Esophagus squamous epithelium (tissue), 5 donors: Measurements from ENCODE around the gene GPR176. TPM values are rescaled to one million over a fixed set of nuclear protein-coding genes. Genes with fewer than 3 reads are reported as not detected.

Experiments used
- DNase-seq: peaks from one replicate; lab custom pipeline; 2025; lab: John Stamatoyannopoulos, UW
- H3K27ac ChIP-seq, 4 donors: fragments of 200-600 bp; sonication (generic); one replicate each; pipeline ENCODE4 v1.5.1; 2016 to 2019; ENCODE audit warnings: mild to moderate bottlenecking in 1 of 4
- H3K27me3 ChIP-seq, 4 donors: fragments of 200-600 bp; sonication (generic); 1 replicate in 3 of 4; 2 replicates in 1 of 4; pipeline versions ENCODE4 v1.5.1 to v1.6.0; 2017 to 2021; ENCODE audit warnings: antibody characterized with exemption in 1 of 4
- H3K36me3 ChIP-seq, 3 donors: fragments of 200-600 bp; sonication (generic); one replicate each; pipeline ENCODE4 v1.5.1; 2016 to 2019
- H3K4me1 ChIP-seq, 3 donors: fragments of 200-600 bp; sonication (generic); one replicate each; pipeline ENCODE4 v1.5.1; 2017 to 2019
- H3K4me3 ChIP-seq, 4 donors: fragments of 200-600 bp; sonication (generic); 1 replicate in 3 of 4; 2 replicates in 1 of 4; pipeline ENCODE4 v1.5.1; 2016 to 2019; ENCODE audit warnings: mild to moderate bottlenecking in 2 of 4, moderate library complexity in 1 of 4
- H3K9me3 ChIP-seq, 3 donors: fragments of 200-600 bp; sonication (generic); one replicate each; pipeline ENCODE4 v1.5.1; 2016 to 2019
- CTCF ChIP-seq, 6 experiments: fragments of 450-650 bp in 4 of 6; fragments of 200-600 bp in 2 of 6; sonication (generic) in 2 of 6; IDR thresholded peaks; one replicate each; pipeline ENCODE4 v1.5.1; 2016 to 2019; ENCODE audit warnings: antibody characterized with exemption in 6 of 6, mild to moderate bottlenecking in 4 of 6, moderate library complexity in 4 of 6
- POLR2A ChIP-seq, 4 donors: fragments of 450-650 bp; IDR thresholded peaks; one replicate each; pipeline ENCODE4 v1.6.1; 2017; ENCODE audit warnings: antibody characterized with exemption in 4 of 4, mild to moderate bottlenecking in 4 of 4, moderate library complexity in 3 of 4
- WGBS, 2 donors: methylation state at CpG; one replicate each; pipeline ENCODE4 v1.1.5; 2018; 5-methylcytosine and 5-hydroxymethylcytosine counted together
- intact Hi-C: fragments of 100-400 bp; cut with DNase I; formaldehyde crosslinking; loops from one replicate; pipeline ENCODE4 v1.15.0; 2022
- small RNA-seq, 4 donors: library from RNA; depleted of rRNA; stranded (forward); fragments of <200 nt; gene quantifications; one replicate each; pipeline ENCODE3, GENCODE V24; 2016
- total RNA-seq, 4 donors: library from RNA; depleted of rRNA; stranded (reverse); fragments of >200 nt; gene quantifications; one replicate each; pipeline ENCODE4 v1.1.0, GENCODE V29; 2016
- donor health status: DM: yes; HTN: yes; CAD: no.

The GPR176 gene
- total RNA-seq, 4 donors from 2014 or later, result 1.1 to 5.0 (median 4.0) TPM; not detected in 1

GRCh38 chr15:39752991-39753390 lies 167.1 kb downstream of the GPR176 start:
- Histone ChIP-seq H3K27me3 (no peaks in the 10 kb centered on the region), H3K36me3 (no peaks in the 10 kb centered on the region), H3K9me3 (no peaks in the 10 kb centered on the region), H3K4me1 (peaks cover 0 to 5% (median 0%) of the 10 kb centered on the region in 3 donors), H3K27ac (peak overlapping the region in 1 of 4 donors; percentile 45), H3K4me3 (no peak overlapping the region)
- no peak for DNase-seq
- no peak for TF ChIP-seq CTCF (IDR thresholded peaks at IDR 0.05)
- TF ChIP-seq POLR2A (IDR thresholded peaks at IDR 0.05), result no peak
- intact Hi-C loops, result loop anchor here (5.0 to 10.0 kb wide), 2 partner anchors 61 to 168 kb away; partner anchors contain the start of gene THBS1
- 58 to 85% methylated on average over 1 of the region's 1 CpG for WGBS, 2 donors

GRCh38 chr15:39752246-39752645 lies 167.8 kb downstream of the GPR176 start:
- no peak for DNase-seq
- Histone ChIP-seq H3K4me3 (no peak overlapping the region), H3K9me3 (no peaks in the 10 kb centered on the region), H3K4me1 (peaks cover 0 to 5% (median 3%) of the 10 kb centered on the region in 3 donors), H3K27ac (peak overlapping the region in 1 of 4 donors; percentile 45), H3K36me3 (no peaks in the 10 kb centered on the region), H3K27me3 (no peaks in the 10 kb centered on the region)
- TF ChIP-seq CTCF (IDR thresholded peaks at IDR 0.05), result no peak
- no peak for TF ChIP-seq POLR2A (IDR thresholded peaks at IDR 0.05)
- intact Hi-C loops, result loop anchor here (5.0 to 10.0 kb wide), 2 partner anchors 60 to 167 kb away; partner anchors contain the start of gene THBS1

Small RNAs within 50 kb of the gene (small RNA-seq; reads per million reads assigned to genes)
- 0 reads per million in 4 donors for gene RF00019

Other genes with a start within 250 kb of the GPR176 start
- under 1 TPM in 3 of 4 donors, not detected in 1; 0.38 to 0.91 (median 0.57) TPM for gene FSIP1, start 137.4 kb downstream of the GPR176 start, total RNA-seq
- 10 to 100 TPM; 18.1 to 29.8 (median 24.0) TPM for gene EIF2AK4, start 13.8 kb upstream of the GPR176 start, total RNA-seq
- gene SRP14, start 118.9 kb upstream of the GPR176 start, total RNA-seq, result 100 to 1,000 TPM; 177 to 369 (median 237) TPM
- gene BMF, start 188.6 kb upstream of the GPR176 start, total RNA-seq, result 1 to 10 TPM in 2 of 4 donors, under 1 TPM in 2; 0.31 to 4.4 (median 1.4) TPM
- 10 to 100 TPM in 1 of 4 donors, 1 to 10 TPM in 3; 4.1 to 22.3 (median 7.4) TPM for gene BUB1B, start 240.8 kb upstream of the GPR176 start, total RNA-seq